IPS DF 4.7 (cell line): ENCODE results near the gene LUC7L.
"Not testable (repeated sequence)": the region's sequence is repeated elsewhere in the genome, so short reads cannot be mapped to it uniquely, and the experiment has no call there.

Experiments used
- DNase-seq: peaks from one replicate; pipeline ENCODE4 v3.0.0-alpha.2; 2013; ENCODE audit warnings: low spot score; ENCODE audit errors: extremely low read depth

LUC7L gene

DNA sequence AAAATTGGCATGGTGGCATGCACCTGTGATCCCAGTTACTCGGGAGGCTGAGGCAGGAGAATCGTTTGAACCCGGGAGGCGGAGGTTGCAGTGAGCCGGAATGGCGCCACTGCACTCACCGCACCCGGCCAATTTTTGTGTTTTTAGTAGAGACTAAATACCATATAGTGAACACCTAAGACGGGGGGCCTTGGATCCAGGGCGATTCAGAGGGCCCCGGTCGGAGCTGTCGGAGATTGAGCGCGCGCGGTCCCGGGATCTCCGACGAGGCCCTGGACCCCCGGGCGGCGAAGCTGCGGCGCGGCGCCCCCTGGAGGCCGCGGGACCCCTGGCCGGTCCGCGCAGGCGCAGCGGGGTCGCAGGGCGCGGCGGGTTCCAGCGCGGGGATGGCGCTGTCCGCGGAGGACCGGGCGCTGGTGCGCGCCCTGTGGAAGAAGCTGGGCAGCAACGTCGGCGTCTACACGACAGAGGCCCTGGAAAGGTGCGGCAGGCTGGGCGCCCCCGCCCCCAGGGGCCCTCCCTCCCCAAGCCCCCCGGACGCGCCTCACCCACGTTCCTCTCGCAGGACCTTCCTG lies 49.1 kb downstream of the LUC7L start, which contains the start of gene HBQ1:
Gene HBQ1 (plus strand): TSS at position 359 of the 575 bp plus-strand sequence. CDS start 28 bp downstream, at position 387.
- no peak for DNase-seq

DNA sequence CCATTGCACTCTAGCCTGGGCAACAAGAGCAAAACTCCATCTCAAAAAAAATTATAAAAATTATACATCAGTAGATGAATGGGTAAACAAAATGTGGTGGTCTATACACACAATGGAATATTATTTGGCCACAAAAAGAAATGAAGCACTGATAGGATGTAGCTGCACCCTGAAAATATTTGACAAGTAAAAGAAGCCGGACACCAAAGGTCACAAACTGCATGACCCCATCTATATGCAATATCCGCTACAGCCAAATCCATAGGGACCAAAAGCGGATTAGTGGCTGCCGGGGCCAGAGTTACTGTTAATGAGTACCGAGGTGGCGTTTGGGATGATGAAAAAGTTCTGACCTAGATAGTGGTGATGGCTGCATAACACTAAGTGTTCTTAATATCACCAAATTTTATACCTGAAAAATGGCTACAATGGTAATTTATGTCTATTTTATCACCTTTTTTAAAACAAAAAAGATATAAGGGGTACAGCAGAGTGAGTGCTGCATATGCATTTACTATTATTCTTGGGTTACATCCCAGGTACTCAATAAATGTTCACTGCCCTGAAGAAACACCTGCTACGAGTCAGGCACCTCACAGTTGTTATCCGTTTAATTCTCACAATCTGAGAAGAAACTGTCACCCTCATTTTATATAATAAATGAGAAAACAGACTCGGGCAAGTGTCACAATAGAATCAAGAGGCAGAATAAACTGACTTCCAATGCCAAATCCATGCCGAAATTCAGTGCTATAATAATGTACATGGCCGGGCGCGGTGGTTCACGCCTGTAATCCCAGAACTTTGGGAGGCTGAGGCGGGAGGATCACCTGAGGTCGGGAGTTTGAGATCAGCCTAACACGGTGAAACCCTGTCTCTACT lies 49.8 kb downstream of the LUC7L start:
- no peak for DNase-seq

DNA sequence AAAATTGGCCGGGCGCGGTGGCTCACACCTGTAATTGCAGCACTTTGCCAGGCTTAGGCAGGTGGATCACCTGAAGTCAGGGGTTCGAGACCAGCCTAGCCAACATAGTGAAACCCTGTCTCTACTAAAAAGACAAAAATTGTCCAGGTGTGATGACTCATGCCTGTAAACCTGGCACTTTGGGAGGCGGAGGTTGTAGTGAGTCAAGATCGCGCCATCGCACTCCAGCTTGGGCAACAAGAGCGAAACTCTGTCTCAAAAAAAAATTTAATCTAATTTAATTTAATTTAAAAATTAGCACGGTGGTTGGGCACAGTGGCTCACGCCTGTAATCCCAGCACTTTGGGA lies 50.6 kb downstream of the LUC7L start:
- no peak for DNase-seq

DNA sequence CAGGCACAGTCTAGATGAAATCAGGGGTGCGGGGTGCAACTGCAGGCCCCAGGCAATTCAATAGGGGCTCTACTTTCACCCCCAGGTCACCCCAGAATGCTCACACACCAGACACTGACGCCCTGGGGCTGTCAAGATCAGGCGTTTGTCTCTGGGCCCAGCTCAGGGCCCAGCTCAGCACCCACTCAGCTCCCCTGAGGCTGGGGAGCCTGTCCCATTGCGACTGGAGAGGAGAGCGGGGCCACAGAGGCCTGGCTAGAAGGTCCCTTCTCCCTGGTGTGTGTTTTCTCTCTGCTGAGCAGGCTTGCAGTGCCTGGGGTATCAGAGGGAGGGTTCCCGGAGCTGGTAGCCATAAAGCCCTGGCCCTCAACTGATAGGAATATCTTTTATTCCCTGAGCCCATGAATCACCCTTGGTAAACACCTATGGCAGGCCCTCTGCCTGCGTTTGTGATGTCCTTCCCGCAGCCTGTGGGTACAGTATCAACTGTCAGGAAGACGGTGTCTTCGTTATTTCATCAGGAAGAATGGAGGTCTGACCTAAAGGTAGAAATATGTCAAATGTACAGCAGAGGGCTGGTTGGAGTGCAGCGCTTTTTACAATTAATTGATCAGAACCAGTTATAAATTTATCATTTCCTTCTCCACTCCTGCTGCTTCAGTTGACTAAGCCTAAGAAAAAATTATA lies 51.1 kb downstream of the LUC7L start:
- no peak for DNase-seq

DNA sequence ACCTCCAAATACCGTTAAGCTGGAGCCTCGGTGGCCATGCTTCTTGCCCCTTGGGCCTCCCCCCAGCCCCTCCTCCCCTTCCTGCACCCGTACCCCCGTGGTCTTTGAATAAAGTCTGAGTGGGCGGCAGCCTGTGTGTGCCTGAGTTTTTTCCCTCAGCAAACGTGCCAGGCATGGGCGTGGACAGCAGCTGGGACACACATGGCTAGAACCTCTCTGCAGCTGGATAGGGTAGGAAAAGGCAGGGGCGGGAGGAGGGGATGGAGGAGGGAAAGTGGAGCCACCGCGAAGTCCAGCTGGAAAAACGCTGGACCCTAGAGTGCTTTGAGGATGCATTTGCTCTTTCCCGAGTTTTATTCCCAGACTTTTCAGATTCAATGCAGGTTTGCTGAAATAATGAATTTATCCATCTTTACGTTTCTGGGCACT lies 51.8 kb downstream of the LUC7L start:
- no peak for DNase-seq

DNA sequence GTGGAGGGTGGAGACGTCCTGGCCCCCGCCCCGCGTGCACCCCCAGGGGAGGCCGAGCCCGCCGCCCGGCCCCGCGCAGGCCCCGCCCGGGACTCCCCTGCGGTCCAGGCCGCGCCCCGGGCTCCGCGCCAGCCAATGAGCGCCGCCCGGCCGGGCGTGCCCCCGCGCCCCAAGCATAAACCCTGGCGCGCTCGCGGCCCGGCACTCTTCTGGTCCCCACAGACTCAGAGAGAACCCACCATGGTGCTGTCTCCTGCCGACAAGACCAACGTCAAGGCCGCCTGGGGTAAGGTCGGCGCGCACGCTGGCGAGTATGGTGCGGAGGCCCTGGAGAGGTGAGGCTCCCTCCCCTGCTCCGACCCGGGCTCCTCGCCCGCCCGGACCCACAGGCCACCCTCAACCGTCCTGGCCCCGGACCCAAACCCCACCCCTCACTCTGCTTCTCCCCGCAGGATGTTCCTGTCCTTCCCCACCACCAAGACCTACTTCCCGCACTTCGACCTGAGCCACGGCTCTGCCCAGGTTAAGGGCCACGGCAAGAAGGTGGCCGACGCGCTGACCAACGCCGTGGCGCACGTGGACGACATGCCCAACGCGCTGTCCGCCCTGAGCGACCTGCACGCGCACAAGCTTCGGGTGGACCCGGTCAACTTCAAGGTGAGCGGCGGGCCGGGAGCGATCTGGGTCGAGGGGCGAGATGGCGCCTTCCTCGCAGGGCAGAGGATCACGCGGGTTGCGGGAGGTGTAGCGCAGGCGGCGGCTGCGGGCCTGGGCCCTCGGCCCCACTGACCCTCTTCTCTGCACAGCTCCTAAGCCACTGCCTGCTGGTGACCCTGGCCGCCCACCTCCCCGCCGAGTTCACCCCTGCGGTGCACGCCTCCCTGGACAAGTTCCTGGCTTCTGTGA lies 52.5 kb downstream of the LUC7L start, which contains the start of gene HBA1:
Gene HBA1 (plus strand): TSS at position 204 of the 906 bp plus-strand sequence. CDS start 37 bp downstream, at position 241.
- DNase-seq = not testable (repeated sequence)

DNA sequence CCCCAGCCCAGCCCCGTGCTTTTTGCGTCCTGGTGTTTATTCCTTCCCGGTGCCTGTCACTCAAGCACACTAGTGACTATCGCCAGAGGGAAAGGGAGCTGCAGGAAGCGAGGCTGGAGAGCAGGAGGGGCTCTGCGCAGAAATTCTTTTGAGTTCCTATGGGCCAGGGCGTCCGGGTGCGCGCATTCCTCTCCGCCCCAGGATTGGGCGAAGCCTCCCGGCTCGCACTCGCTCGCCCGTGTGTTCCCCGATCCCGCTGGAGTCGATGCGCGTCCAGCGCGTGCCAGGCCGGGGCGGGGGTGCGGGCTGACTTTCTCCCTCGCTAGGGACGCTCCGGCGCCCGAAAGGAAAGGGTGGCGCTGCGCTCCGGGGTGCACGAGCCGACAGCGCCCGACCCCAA lies 53.2 kb downstream of the LUC7L start:
- not testable (repeated sequence) for DNase-seq

DNA sequence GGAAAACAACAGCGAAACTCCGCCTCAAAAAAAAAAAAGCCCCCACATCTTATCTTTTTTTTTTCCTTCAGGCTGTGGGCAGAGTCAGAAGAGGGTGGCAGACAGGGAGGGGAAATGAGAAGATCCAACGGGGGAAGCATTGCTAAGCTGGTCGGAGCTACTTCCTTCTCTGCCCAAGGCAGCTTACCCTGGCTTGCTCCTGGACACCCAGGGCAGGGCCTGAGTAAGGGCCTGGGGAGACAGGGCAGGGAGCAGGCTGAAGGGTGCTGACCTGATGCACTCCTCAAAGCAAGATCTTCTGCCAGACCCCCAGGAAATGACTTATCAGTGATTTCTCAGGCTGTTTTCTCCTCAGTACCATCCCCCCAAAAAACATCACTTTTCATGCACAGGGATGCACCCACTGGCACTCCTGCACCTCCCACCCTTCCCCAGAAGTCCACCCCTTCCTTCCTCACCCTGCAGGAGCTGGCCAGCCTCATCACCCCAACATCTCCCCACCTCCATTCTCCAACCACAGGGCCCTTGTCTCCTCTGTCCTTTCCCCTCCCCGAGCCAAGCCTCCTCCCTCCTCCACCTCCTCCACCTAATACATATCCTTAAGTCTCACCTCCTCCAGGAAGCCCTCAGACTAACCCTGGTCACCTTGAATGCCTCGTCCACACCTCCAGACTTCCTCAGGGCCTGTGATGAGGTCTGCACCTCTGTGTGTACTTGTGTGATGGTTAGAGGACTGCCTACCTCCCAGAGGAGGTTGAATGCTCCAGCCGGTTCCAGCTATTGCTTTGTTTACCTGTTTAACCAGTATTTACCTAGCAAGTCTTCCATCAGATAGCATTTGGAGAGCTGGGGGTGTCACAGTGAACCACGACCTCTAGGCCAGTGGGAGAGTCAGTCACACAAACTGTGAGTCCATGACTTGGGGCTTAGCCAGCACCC lies 54.0 kb downstream of the LUC7L start:
- no peak for DNase-seq

DNA sequence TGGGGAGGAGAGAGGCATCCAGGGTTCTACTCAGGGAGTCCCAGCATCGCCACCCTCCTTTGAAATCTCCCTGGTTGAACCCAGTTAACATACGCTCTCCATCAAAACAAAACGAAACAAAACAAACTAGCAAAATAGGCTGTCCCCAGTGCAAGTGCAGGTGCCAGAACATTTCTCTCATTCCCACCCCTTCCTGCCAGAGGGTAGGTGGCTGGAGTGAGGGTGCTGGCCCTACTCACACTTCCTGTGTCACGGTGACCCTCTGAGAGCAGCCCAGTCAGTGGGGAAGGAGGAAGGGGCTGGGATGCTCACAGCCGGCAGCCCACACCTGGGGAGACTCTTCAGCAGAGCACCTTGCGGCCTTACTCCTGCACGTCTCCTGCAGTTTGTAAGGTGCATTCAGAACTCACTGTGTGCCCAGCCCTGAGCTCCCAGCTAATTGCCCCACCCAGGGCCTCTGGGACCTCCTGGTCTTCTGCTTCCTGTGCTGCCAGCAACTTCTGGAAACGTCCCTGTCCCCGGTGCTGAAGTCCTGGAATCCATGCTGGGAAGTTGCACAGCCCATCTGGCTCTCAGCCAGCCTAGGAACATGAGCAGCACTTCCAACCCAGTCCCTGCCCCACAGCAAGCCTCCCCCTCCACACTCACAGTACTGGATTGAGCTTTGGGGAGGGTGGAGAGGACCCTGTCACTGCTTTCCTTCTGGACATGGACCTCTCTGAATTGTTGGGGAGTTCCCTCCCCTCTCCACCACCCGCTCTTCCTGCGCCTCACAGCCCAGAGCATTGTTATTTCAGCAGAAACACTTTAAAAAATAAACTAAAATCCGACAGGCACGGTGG lies 55.1 kb downstream of the LUC7L start:
- not testable (repeated sequence) for DNase-seq

DNA sequence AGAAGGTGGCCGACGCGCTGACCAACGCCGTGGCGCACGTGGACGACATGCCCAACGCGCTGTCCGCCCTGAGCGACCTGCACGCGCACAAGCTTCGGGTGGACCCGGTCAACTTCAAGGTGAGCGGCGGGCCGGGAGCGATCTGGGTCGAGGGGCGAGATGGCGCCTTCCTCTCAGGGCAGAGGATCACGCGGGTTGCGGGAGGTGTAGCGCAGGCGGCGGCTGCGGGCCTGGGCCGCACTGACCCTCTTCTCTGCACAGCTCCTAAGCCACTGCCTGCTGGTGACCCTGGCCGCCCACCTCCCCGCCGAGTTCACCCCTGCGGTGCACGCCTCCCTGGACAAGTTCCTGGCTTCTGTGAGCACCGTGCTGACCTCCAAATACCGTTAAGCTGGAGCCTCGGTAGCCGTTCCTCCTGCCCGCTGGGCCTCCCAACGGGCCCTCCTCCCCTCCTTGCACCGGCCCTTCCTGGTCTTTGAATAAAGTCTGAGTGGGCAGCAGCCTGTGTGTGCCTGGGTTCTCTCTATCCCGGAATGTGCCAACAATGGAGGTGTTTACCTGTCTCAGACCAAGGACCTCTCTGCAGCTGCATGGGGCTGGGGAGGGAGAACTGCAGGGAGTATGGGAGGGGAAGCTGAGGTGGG lies 55.9 kb downstream of the LUC7L start:
- DNase-seq = not testable (repeated sequence)

DNA sequence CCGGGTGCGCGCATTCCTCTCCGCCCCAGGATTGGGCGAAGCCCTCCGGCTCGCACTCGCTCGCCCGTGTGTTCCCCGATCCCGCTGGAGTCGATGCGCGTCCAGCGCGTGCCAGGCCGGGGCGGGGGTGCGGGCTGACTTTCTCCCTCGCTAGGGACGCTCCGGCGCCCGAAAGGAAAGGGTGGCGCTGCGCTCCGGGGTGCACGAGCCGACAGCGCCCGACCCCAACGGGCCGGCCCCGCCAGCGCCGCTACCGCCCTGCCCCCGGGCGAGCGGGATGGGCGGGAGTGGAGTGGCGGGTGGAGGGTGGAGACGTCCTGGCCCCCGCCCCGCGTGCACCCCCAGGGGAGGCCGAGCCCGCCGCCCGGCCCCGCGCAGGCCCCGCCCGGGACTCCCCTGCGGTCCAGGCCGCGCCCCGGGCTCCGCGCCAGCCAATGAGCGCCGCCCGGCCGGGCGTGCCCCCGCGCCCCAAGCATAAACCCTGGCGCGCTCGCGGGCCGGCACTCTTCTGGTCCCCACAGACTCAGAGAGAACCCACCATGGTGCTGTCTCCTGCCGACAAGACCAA lies 56.8 kb downstream of the LUC7L start, which contains the start of gene HBA2:
Gene HBA2 (plus strand): TSS at position 503 of the 568 bp plus-strand sequence. CDS start 37 bp downstream, at position 540.
- DNase-seq = not testable (repeated sequence)

DNA sequence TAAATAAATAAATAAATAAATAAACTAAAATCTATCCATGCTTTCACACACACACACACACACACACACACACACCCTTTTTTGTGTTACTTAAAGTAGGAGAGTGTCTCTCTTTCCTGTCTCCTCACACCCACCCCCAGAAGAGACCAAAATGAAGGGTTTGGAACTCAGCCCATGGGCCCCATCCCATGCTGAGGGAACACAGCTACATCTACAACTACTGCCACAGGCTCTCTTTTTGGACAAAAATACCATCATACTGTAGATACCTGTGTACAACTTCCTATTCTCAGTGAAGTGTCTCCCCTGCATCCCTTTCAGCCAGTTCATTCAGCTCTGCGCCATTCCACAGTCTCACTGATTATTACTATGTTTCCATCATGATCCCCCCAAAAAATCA lies 58.5 kb downstream of the LUC7L start:
- no peak for DNase-seq

DNA sequence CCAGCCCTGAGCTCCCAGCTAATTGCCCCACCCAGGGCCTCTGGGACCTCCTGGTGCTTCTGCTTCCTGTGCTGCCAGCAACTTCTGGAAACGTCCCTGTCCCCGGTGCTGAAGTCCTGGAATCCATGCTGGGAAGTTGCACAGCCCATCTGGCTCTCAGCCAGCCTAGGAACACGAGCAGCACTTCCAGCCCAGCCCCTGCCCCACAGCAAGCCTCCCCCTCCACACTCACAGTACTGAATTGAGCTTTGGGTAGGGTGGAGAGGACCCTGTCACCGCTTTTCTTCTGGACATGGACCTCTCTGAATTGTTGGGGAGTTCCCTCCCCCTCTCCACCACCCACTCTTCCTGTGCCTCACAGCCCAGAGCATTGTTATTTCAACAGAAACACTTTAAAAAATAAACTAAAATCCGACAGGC lies 59.2 kb downstream of the LUC7L start:
- not testable (repeated sequence) for DNase-seq

DNA sequence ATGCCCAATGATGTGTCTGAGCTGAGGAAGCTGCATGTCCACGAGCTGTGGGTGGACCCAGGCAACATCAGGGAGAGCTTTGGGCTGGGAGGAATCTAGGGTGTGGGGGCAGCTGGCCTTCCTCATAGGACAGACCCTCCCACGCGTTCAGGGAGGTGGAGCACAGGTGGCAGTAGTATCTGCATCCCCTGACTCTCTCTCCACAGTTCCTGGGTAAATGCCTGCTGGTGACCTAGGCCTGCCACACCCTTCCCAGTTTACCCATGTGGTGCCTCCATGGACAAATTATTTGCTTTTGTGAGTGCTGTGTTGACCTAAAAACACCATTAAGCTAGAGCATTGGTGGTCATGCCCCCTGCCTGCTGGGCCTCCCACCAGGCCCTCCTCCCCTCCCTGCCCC lies 60.2 kb downstream of the LUC7L start:
- no peak for DNase-seq

DNA sequence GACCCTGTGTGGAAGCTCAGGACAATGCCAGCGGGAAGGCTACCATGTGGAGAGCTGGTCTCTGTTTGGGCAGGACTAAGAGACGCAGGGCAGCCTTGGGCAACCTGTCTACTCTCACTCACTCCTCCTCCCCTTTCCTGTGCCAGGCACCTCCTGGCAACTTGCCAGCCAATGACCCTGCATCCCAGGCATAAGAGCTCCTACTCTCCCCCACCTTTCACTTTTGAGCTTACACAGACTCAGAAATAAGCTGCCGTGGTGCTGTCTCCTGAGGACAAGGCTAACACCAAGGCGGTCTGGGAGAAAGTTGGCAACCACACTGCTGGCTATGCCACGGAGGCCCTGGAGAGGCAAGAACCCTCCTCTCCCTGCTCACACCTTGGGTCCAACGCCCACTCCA lies 60.8 kb downstream of the LUC7L start:
- no peak for DNase-seq

DNA sequence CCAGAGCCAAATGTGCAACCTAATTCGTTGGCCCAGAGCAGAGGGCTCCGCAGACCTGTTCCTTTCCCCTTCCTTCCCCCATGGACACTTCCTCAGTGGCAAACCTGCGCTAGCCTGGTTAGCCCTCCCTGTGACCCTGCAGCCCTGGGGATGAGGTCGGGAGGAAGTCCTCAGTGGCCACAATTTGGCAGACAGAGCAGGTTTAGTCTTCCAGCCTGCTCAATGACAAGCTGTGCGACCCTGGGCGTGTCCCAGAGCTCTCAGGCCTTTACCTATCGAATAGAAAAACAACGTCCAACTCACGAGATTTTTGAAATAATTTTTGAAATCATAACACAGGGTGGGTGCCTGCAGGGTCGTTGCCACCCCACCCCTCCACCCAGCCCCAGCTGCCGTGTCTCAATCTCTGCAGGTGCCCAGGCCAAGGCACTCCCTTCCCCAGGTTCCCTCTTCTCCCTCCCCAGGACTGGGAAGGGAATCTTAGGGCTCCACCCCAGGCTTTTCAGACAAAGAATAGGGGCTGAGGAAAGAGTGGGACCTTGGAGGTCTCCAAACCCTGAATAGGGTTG lies 62.0 kb downstream of the LUC7L start:
- no peak for DNase-seq

DNA sequence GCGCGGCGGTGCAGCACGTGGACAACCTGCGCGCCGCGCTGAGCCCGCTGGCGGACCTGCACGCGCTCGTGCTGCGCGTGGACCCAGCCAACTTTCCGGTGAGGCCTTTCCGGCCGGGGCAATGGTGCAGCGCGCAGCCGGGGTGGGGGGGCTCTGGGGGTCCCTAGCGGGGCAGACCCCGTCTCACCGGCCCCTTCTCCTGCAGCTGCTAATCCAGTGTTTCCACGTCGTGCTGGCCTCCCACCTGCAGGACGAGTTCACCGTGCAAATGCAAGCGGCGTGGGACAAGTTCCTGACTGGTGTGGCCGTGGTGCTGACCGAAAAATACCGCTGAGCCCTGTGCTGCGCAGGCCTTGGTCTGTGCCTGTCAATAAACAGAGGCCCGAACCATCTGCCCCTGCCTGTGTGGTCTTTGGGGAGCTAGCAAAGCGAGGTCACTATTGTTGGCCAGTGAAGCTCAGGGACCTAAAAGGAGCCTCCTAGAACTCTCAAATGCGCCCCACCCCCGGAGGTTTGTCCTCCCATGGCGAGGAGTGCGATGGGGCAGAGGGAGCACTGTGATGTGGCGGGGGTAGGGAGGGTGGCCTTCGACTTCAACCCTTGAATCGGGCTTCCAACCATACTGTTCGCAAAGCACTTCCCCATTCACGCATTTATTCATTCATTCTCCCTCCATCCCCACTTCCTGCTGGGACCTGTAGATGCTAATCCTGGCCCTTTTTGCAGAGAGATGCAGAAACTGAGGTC lies 62.7 kb downstream of the LUC7L start:
- no peak for DNase-seq
